OCI-LY7 (cell line): ENCODE results near the gene CFAP69. TPM values are rescaled to one million over a fixed set of nuclear protein-coding genes. Genes with fewer than 3 reads are reported as not detected.

Experiments used
- BruUV-seq: library from RNA; stranded (reverse); fragments of 400-500 nt; replicated peaks from 2 replicates; lab custom pipeline; 2021; lab: Mats Ljungman, UMichigan
- CTCF ChIA-PET: fragments of 300-600 bp; sonication (Branson Sonifier 250); formaldehyde crosslinking; loops from one replicate; lab custom pipeline; 2022; ENCODE audit warnings: antibody characterized with exemption; ENCODE audit not compliant: unreplicated experiment; lab: Charles Lee
- POLR2A ChIA-PET: fragments of 300-600 bp; sonication (Branson Sonifier 250); formaldehyde crosslinking; loops from one replicate; lab custom pipeline; 2022; ENCODE audit warnings: antibody characterized with exemption; lab: Charles Lee
- DNase-seq: peaks from one replicate; pipeline ENCODE4 v3.0.0-alpha.2; 2015; ENCODE audit warnings: low spot score
- H2AFZ ChIP-seq: fragments of 200-600 bp; sonication (generic), shearing (Covaris generic); 2 replicates; pipeline ENCODE4 v1.6.1; 2014; ENCODE audit warnings: mild to moderate bottlenecking, antibody characterized with exemption, low read length, moderate library complexity
- H3K27ac ChIP-seq: fragments of 200-600 bp; sonication (generic); 2 replicates; pipeline ENCODE4 v1.5.1; 2014; ENCODE audit warnings: mixed run types, low read depth, mild to moderate bottlenecking, moderate library complexity, low read length, inconsistent platforms; ENCODE audit not compliant: poor library complexity, severe bottlenecking
- H3K36me3 ChIP-seq: fragments of 200-600 bp; sonication (generic); 2 replicates; pipeline ENCODE4 v1.6.1; 2014; ENCODE audit warnings: mild to moderate bottlenecking, antibody characterized with exemption, low read length, moderate library complexity, mixed read lengths; ENCODE audit not compliant: insufficient read depth
- H3K4me1 ChIP-seq: fragments of 200-600 bp; sonication (generic); 2 replicates; pipeline ENCODE4 v1.5.1; 2014; ENCODE audit warnings: mild to moderate bottlenecking, low read length; ENCODE audit not compliant: insufficient read depth, poor library complexity, severe bottlenecking
- H3K4me2 ChIP-seq: fragments of 200-600 bp; sonication (generic); 2 replicates; pipeline ENCODE4 v1.6.1; 2014; ENCODE audit warnings: mild to moderate bottlenecking, low read length
- H3K4me3 ChIP-seq: fragments of 200-600 bp; sonication (generic); 2 replicates; pipeline ENCODE4 v1.5.1; 2014; ENCODE audit warnings: mild to moderate bottlenecking, low read depth, low read length; ENCODE audit not compliant: poor library complexity, severe bottlenecking
- H3K79me2 ChIP-seq: fragments of 200-600 bp; sonication (generic); 2 replicates; pipeline ENCODE4 v1.6.1; 2016; ENCODE audit warnings: low read depth, mild to moderate bottlenecking, low read length, moderate library complexity, mixed read lengths; ENCODE audit not compliant: insufficient read depth
- H3K9me2 ChIP-seq: fragments of 200-600 bp; sonication (generic); 2 replicates; pipeline ENCODE4 v1.6.1; 2016; ENCODE audit warnings: mild to moderate bottlenecking, low read length, mixed read lengths; ENCODE audit not compliant: insufficient read depth
- H3K9me3 ChIP-seq: fragments of 200-600 bp; sonication (generic); 2 replicates; pipeline ENCODE4 v1.6.1; 2014; ENCODE audit warnings: mild to moderate bottlenecking, mixed run types, low read length, mixed read lengths
- H4K20me1 ChIP-seq: fragments of 200-600 bp; sonication (generic); 2 replicates; pipeline ENCODE4 v1.6.1; 2014; ENCODE audit warnings: mild to moderate bottlenecking, antibody characterized with exemption, low read length, moderate library complexity, mixed read lengths; ENCODE audit not compliant: insufficient read depth
- CTCF ChIP-seq: fragments of 200-600 bp; sonication (generic); conservative IDR thresholded peaks from 2 replicates; pipeline ENCODE4 v1.5.1; 2014; ENCODE audit warnings: mild to moderate bottlenecking, antibody characterized with exemption, low read length, moderate library complexity, mixed read lengths
- EZH2phosphoT487 ChIP-seq: fragments of 200-600 bp; sonication (generic); IDR thresholded peaks from 2 replicates; pipeline ENCODE4 v1.6.1; 2018; ENCODE audit warnings: low read depth, borderline replicate concordance, mild to moderate bottlenecking, mixed run types, antibody characterized with exemption, low read length, moderate library complexity, mixed read lengths
- intact Hi-C: fragments of 100-400 bp; cut with micrococcal nuclease; formaldehyde crosslinking; loops from one replicate; pipeline ENCODE4 v1.10.0; 2022; ENCODE audit not compliant: unreplicated experiment
- total RNA-seq, 2 experiments: library from RNA; depleted of rRNA in 1 of 2; stranded (reverse); fragments of >200 nt in 1 of 2; shearing (Covaris generic) in 1 of 2; gene quantifications; 2 replicates each; pipeline ENCODE4 v1.2.3, GENCODE V29; 2014 to 2022

CFAP69 gene
- total RNA-seq, 2 experiments from 2014 or later: not detected

- no peak overlapping the region for H3K27ac ChIP-seq
- H3K4me1 ChIP-seq: no peaks in the 10 kb centered on the region
- H4K20me1 ChIP-seq: no peaks in the 10 kb centered on the region
- H3K4me2 ChIP-seq: no peak overlapping the region
- ChIA-PET CTCF (no interaction called here), POLR2A (no interaction called here)
- no peak overlapping the region for H2AFZ ChIP-seq
- BruUV-seq: no TSS peak
- H3K79me2 ChIP-seq: no peaks in the 10 kb centered on the region
- H3K9me3 ChIP-seq: no peaks in the 10 kb centered on the region
- H3K9me2 ChIP-seq: no peaks in the 10 kb centered on the region
- H3K4me3 ChIP-seq: no peak overlapping the region
- no peaks in the 10 kb centered on the region for H3K36me3 ChIP-seq
- intact Hi-C loops: no loop called here
- DNase-seq: no peak
- TF ChIP-seq EZH2phosphoT487 (no peak), CTCF (no peak)
These were observed 37.0 kb upstream of the CFAP69 start for GRCh38 chr7:90207956-90208355.

- no peak for DNase-seq
- H3K79me2 ChIP-seq: no peaks in the 10 kb centered on the region
- CTCF ChIA-PET: no interaction called here
- H3K4me1 ChIP-seq: no peaks in the 10 kb centered on the region
- no peak overlapping the region for H3K27ac ChIP-seq
- no peak overlapping the region for H3K4me2 ChIP-seq
- no peaks in the 10 kb centered on the region for H3K9me3 ChIP-seq
- POLR2A ChIA-PET: interaction anchor here (0.6 kb wide), 1 partner anchor 330 kb away, joined by 3 read pairs; no protein-coding TSS in a partner anchor
- BruUV-seq: no TSS peak
- H3K36me3 ChIP-seq: no peaks in the 10 kb centered on the region
- H3K9me2 ChIP-seq: no peaks in the 10 kb centered on the region
- no peak overlapping the region for H2AFZ ChIP-seq
- no peak overlapping the region for H3K4me3 ChIP-seq
- TF ChIP-seq EZH2phosphoT487: no peak
- no peak for TF ChIP-seq CTCF
- intact Hi-C loops: no loop called here
- no peaks in the 10 kb centered on the region for H4K20me1 ChIP-seq
These were observed 35.2 kb upstream of the CFAP69 start for GRCh38 chr7:90209776-90210175.

- no TSS peak for BruUV-seq
- no peak overlapping the region for H3K4me2 ChIP-seq
These were observed 34.5 kb upstream of the CFAP69 start for GRCh38 chr7:90210475-90210874.

More at GRCh38 chr7:90210475-90210874, 34.5 kb upstream of the CFAP69 start:
- no peak overlapping the region for H2AFZ ChIP-seq
- POLR2A ChIA-PET: interaction anchor here (0.6 kb wide), 1 partner anchor 331 kb away, joined by 3 read pairs; no protein-coding TSS in a partner anchor
- no peaks in the 10 kb centered on the region for H3K79me2 ChIP-seq
- TF ChIP-seq CTCF: no peak
- TF ChIP-seq EZH2phosphoT487: no peak
- intact Hi-C loops: no loop called here
- no peak overlapping the region for H3K27ac ChIP-seq
- H3K36me3 ChIP-seq: no peaks in the 10 kb centered on the region
- no peak overlapping the region for H3K4me3 ChIP-seq
- H4K20me1 ChIP-seq: no peaks in the 10 kb centered on the region
- CTCF ChIA-PET: no interaction called here
- H3K9me3 ChIP-seq: no peaks in the 10 kb centered on the region
- no peaks in the 10 kb centered on the region for H3K9me2 ChIP-seq
- no peak for DNase-seq
- no peaks in the 10 kb centered on the region for H3K4me1 ChIP-seq
